ENCODE data around the gene TBX1. TPM values are rescaled to one million over a fixed set of nuclear protein-coding genes. Genes with fewer than 3 reads are reported as not detected.

Gene TBX1
- total RNA-seq, 1 experiment from 2014 or later = 12.8 TPM

DNA sequence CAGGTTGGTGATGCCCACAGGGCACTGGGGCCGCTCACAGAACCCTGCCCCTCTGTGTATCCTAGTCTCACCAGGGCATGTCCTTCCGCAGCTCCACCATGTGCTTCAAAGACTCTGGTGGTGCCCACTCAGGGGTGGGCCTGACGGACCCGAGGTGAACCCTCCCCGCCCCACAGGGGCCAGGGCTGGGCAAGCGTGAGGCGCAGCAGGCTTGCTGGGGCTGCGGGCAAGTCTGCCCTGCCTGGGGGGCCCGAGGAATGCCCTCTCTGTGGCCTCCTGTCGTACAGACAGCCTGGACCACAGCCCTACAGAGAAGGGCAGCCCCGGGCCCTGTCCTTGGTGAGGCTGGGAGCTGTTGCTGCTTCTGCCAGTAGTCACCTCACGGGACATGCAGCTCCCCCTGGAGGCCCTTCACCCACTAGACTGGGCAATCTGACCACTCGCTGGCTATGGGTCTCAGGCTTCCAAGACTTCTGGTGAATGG, 40.2 kb downstream of the TBX1 start:
- ChIA-PET POLR2A (no interaction called here), CTCF (interaction anchor here (0.6 to 3.4 kb wide), 29 partner anchors 9 to 184 kb away, joined by 3 to 27 read pairs (median 4); no protein-coding TSS in a partner anchor)
- no peak for TF ChIP-seq OVOL2 (CRISPR knock-in tag; IDR thresholded peaks at IDR 0.05; ENCODE audit: borderline replicate concordance)
- TF ChIP-seq NFATC4 (CRISPR knock-in tag; IDR thresholded peaks at IDR 0.05) = no peak
- TF ChIP-seq ZNF416 (CRISPR knock-in tag; IDR thresholded peaks at IDR 0.05) = no peak
- no peak for TF ChIP-seq ZNF671 (CRISPR knock-in tag; IDR thresholded peaks at IDR 0.05)
- TF ChIP-seq CREB1 (CRISPR knock-in tag; IDR thresholded peaks at IDR 0.05) = no peak
- TF ChIP-seq MYBL2 (CRISPR knock-in tag; IDR thresholded peaks at IDR 0.05) = no peak
- TF ChIP-seq, protein P1, sequence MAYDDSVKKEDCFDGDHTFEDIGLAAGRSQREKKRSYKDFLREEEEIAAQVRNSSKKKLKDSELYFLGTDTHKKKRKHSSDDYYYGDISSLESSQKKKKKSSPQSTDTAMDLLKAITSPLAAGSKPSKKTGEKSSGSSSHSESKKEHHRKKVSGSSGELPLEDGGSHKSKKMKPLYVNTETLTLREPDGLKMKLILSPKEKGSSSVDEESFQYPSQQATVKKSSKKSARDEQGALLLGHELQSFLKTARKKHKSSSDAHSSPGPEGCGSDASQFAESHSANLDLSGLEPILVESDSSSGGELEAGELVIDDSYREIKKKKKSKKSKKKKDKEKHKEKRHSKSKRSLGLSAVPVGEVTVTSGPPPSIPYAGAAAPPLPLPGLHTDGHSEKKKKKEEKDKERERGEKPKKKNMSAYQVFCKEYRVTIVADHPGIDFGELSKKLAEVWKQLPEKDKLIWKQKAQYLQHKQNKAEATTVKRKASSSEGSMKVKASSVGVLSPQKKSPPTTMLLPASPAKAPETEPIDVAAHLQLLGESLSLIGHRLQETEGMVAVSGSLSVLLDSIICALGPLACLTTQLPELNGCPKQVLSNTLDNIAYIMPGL (CRISPR knock-in tag; IDR thresholded peaks at IDR 0.05) = no peak
- TF ChIP-seq, protein P2, sequence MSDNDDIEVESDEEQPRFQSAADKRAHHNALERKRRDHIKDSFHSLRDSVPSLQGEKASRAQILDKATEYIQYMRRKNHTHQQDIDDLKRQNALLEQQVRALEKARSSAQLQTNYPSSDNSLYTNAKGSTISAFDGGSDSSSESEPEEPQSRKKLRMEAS (CRISPR knock-in tag; IDR thresholded peaks at IDR 0.05) = no peak
- TF ChIP-seq MXD4 (CRISPR knock-in tag; IDR thresholded peaks at IDR 0.05; ENCODE audit: borderline replicate concordance) = no peak
- no peak for TF ChIP-seq HMGA2 (CRISPR knock-in tag; IDR thresholded peaks at IDR 0.05)
- no peak for TF ChIP-seq FOXP1 (CRISPR knock-in tag; IDR thresholded peaks at IDR 0.05; ENCODE audit: borderline replicate concordance)
- TF ChIP-seq, protein P3, sequence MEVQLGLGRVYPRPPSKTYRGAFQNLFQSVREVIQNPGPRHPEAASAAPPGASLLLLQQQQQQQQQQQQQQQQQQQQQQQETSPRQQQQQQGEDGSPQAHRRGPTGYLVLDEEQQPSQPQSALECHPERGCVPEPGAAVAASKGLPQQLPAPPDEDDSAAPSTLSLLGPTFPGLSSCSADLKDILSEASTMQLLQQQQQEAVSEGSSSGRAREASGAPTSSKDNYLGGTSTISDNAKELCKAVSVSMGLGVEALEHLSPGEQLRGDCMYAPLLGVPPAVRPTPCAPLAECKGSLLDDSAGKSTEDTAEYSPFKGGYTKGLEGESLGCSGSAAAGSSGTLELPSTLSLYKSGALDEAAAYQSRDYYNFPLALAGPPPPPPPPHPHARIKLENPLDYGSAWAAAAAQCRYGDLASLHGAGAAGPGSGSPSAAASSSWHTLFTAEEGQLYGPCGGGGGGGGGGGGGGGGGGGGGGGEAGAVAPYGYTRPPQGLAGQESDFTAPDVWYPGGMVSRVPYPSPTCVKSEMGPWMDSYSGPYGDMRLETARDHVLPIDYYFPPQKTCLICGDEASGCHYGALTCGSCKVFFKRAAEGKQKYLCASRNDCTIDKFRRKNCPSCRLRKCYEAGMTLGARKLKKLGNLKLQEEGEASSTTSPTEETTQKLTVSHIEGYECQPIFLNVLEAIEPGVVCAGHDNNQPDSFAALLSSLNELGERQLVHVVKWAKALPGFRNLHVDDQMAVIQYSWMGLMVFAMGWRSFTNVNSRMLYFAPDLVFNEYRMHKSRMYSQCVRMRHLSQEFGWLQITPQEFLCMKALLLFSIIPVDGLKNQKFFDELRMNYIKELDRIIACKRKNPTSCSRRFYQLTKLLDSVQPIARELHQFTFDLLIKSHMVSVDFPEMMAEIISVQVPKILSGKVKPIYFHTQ (CRISPR knock-in tag; IDR thresholded peaks at IDR 0.05) = no peak
- TF ChIP-seq, protein P4, sequence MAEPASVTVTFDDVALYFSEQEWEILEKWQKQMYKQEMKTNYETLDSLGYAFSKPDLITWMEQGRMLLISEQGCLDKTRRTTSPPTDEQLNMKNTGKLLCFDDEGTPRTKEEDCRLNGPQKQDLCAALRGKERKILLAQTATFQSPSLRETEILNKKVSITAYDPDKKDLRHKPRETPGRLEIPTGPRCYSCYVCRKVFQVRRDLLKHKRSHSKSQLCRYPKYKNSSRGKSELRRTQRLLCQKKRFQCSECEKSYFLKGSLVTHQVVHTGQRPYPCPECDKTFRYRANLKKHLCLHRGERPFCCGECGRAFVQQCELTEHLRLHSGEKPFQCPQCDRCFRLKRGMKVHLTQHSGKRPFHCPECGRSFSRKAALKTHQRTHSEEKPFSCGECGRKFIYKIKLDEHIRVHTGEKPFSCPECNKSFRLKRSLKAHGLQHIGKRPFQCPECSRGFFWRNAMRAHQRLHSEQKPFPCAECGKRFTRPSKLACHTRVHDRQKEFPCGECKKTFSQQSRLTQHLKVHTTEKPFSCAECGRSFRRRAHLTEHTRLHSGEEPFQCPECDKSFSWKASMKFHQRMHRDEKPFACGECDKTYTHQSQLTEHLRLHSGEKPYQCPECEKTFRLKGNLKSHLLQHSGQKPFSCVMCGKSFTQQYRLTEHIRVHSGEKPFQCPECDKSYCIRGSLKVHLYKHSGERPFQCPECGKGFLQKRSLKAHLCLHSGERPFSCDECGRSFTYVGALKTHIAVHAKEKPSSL (CRISPR knock-in tag; conservative IDR thresholded peaks at IDR 0.05) = no peak
- TF ChIP-seq, protein P5, sequence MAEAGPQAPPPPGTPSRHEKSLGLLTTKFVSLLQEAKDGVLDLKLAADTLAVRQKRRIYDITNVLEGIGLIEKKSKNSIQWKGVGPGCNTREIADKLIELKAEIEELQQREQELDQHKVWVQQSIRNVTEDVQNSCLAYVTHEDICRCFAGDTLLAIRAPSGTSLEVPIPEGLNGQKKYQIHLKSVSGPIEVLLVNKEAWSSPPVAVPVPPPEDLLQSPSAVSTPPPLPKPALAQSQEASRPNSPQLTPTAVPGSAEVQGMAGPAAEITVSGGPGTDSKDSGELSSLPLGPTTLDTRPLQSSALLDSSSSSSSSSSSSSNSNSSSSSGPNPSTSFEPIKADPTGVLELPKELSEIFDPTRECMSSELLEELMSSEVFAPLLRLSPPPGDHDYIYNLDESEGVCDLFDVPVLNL (CRISPR knock-in tag; IDR thresholded peaks at IDR 0.05; ENCODE audit: borderline replicate concordance, low read depth) = no peak
- no peak for TF ChIP-seq RORB (CRISPR knock-in tag; IDR thresholded peaks at IDR 0.05)
- TF ChIP-seq, protein P6, sequence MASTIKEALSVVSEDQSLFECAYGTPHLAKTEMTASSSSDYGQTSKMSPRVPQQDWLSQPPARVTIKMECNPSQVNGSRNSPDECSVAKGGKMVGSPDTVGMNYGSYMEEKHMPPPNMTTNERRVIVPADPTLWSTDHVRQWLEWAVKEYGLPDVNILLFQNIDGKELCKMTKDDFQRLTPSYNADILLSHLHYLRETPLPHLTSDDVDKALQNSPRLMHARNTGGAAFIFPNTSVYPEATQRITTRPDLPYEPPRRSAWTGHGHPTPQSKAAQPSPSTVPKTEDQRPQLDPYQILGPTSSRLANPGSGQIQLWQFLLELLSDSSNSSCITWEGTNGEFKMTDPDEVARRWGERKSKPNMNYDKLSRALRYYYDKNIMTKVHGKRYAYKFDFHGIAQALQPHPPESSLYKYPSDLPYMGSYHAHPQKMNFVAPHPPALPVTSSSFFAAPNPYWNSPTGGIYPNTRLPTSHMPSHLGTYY (CRISPR knock-in tag; IDR thresholded peaks at IDR 0.05) = no peak
- TF ChIP-seq TCF7 (CRISPR knock-in tag; IDR thresholded peaks at IDR 0.05; ENCODE audit: low read depth) = no peak
- no peaks in the 10 kb centered on the region for H3K9me3 Mint-ChIP-seq
- peak; percentile 71 for ATAC-seq
- H3K4me3 Mint-ChIP-seq = no peak overlapping the region
- no peaks in the 10 kb centered on the region for H3K36me3 Mint-ChIP-seq
- H3K4me1 Mint-ChIP-seq = no peaks in the 10 kb centered on the region
- DNase-seq (ENCODE audit: low spot score) = peak; percentile 58
- H3K27me3 Mint-ChIP-seq (ENCODE audit: low read depth) = no peaks in the 10 kb centered on the region
- H3K27ac Mint-ChIP-seq = no peak overlapping the region

Data from WTC11 (cell line).